Spleen (tissue), 11 donors: ENCODE measurements around the gene CCL8. TPM values are rescaled to one million over a fixed set of nuclear protein-coding genes. Genes with fewer than 3 reads are reported as not detected.

Experiments used
- DNase-seq: peaks from one replicate; pipeline ENCODE4 v3.0.0-alpha.2; 2020
- H3K27ac ChIP-seq, 8 donors: fragments of 200-600 bp; sonication (generic) in 7 of 8; 1 replicate in 4 of 8; 2 replicates in 4 of 8; pipeline versions ENCODE4 v1.5.0 to v1.8.0; 2016 to 2021; ENCODE audit warnings: inconsistent platforms in 4 of 8, mild to moderate bottlenecking in 4 of 8, moderate library complexity in 1 of 8
- H3K27me3 ChIP-seq, 7 donors: fragments of 200-600 bp; sonication (generic) in 6 of 7; replicated peaks in 1 of 7; 1 replicate in 4 of 7; 2 replicates in 3 of 7; pipeline versions ENCODE4 v1.5.0 to v1.8.0; 2016 to 2021; ENCODE audit warnings: inconsistent platforms in 3 of 7, mild to moderate bottlenecking in 1 of 7
- H3K36me3 ChIP-seq, 6 donors: fragments of 200-600 bp; sonication (generic) in 5 of 6; 1 replicate in 4 of 6; 2 replicates in 2 of 6; pipeline versions ENCODE4 v1.5.0 to v1.8.0; 2016 to 2021; ENCODE audit warnings: inconsistent platforms in 2 of 6
- H3K4me1 ChIP-seq, 6 donors: fragments of 200-600 bp; sonication (generic) in 5 of 6; 1 replicate in 3 of 6; 2 replicates in 3 of 6; pipeline versions ENCODE4 v1.5.0 to v1.8.0; 2016 to 2021; ENCODE audit warnings: inconsistent platforms in 3 of 6
- H3K4me3 ChIP-seq, 8 donors: fragments of 200-600 bp; sonication (generic) in 7 of 8; 1 replicate in 4 of 8; 2 replicates in 4 of 8; pipeline versions ENCODE4 v1.5.0 to v1.8.0; 2016 to 2021; ENCODE audit warnings: inconsistent platforms in 4 of 8, mild to moderate bottlenecking in 4 of 8, moderate library complexity in 2 of 8
- H3K9me3 ChIP-seq, 8 donors: fragments of 200-600 bp; sonication (generic) in 7 of 8; 1 replicate in 4 of 8; 2 replicates in 4 of 8; pipeline versions ENCODE4 v1.5.0 to v1.8.0; 2016 to 2021; ENCODE audit warnings: inconsistent platforms in 4 of 8
- CTCF ChIP-seq, 11 experiments: fragments of 200-600 bp in 7 of 11; fragments of 450-650 bp in 4 of 11; sonication (generic) in 4 of 11; IDR thresholded peaks in 8 of 11; conservative IDR thresholded peaks in 3 of 11; 1 replicate in 7 of 11; 2 replicates in 4 of 11; pipeline versions ENCODE4 v1.4.0 to v1.8.0; 2016 to 2021; ENCODE audit warnings: antibody characterized with exemption in 11 of 11, inconsistent platforms in 4 of 11, mild to moderate bottlenecking in 1 of 11
- POLR2A ChIP-seq, 3 donors: fragments of 450-650 bp; IDR thresholded peaks; one replicate each; pipeline ENCODE4 v1.5.1; 2017; ENCODE audit warnings: antibody characterized with exemption in 3 of 3, mild to moderate bottlenecking in 1 of 3
- POLR2AphosphoS5 ChIP-seq, 3 donors: sonication (generic); formaldehyde crosslinking; IDR thresholded peaks; one replicate each; pipeline ENCODE4 v1.5.1; 2017; ENCODE audit warnings: antibody characterized with exemption in 3 of 3
- WGBS, 5 donors: extraction: QIAGEN DNeasy Blood & Tissue Kit in 3 of 5; methylation state at CpG; one replicate each; pipeline versions ENCODE4 v1.1.5 to v1.1.7; 2013 to 2018; 5-methylcytosine and 5-hydroxymethylcytosine counted together
- intact Hi-C: fragments of 100-400 bp; cut with DNase I; formaldehyde crosslinking; loops from one replicate; pipeline ENCODE4 v1.15.0; 2023; ENCODE audit warnings: low total_unique reads
- polyA plus RNA-seq, 3 donors: library from polyadenylated mRNA; stranded (reverse); fragments of 200-250 nt; gene quantifications; one replicate each; pipeline ENCODE4 v1.2.1, GENCODE V29; 2013
- total RNA-seq, 7 donors: library from RNA; depleted of rRNA in 3 of 7; stranded (reverse); fragments of >200 nt in 3 of 7; fragmentation: NEBNext Ultra II Directional in 4 of 7; extraction: Animal tissue kit (Norgen Biotek cat#: 25700) in 4 of 7; gene quantifications; one replicate each; pipeline versions ENCODE4 v1.1.0 to v1.2.1, GENCODE V29; 2016 to 2021
- donor health status: healthy with polysubstance abuse.
- donor health status: DM: no; HTN: no; CAD: no; lungs with moderate emphysema.
- donor health status: DM: no; HTN: no; CAD: no.
- donor health status: Bipolar disorder and iron deficiency.
- donor health status: healthy.
- donor health status: DM: no; HTN: no; CAD: no.
- donor health status: DM: yes; HTN: yes; CAD: no.

CCL8 gene
- total and polyA plus RNA-seq, 10 donors: 0.33 to 0.95 (median 0.48) TPM; not detected in 5

GRCh38 chr17:34368196-34368945, 49.1 kb downstream of the CCL8 start:
- peaks cover 0 to 65% (median 24%) of the 10 kb centered on the region in 6 donors for H3K4me1 ChIP-seq
- no peaks in the 10 kb centered on the region for H3K36me3 ChIP-seq
- H3K27me3 ChIP-seq: peaks cover 0 to 60% (median 0%) of the 10 kb centered on the region in 7 donors
- 54 to 76% (median 69%) methylated on average over 9 of the region's 9 CpGs for WGBS, 5 donors
- H3K9me3 ChIP-seq: no peaks in the 10 kb centered on the region
- intact Hi-C loops: no loop called here
- no peak for DNase-seq
- TF ChIP-seq CTCF (IDR thresholded peaks at IDR 0.05 in 8 of 11, conservative IDR thresholded peaks at IDR 0.05 in 3 of 11) (no peak), POLR2A (IDR thresholded peaks at IDR 0.05) (no peak), POLR2AphosphoS5 (IDR thresholded peaks at IDR 0.05) (no peak)
- no peak overlapping the region for H3K4me3 ChIP-seq
- H3K27ac ChIP-seq: peak overlapping the region in 3 of 8 donors; percentile 26 to 36 (median 29)

- Histone ChIP-seq H3K36me3 (no peaks in the 10 kb centered on the region), H3K27ac (peak overlapping the region in 3 of 8 donors; percentile 26 to 36 (median 29)), H3K4me3 (no peak overlapping the region), H3K27me3 (peaks cover 0 to 54% (median 0%) of the 10 kb centered on the region in 7 donors), H3K9me3 (no peaks in the 10 kb centered on the region), H3K4me1 (peaks cover 0 to 65% (median 24%) of the 10 kb centered on the region in 6 donors)
- DNase-seq: no peak
- WGBS, 5 donors: 36 to 57% (median 40%) methylated on average over 4 of the region's 4 CpGs
- TF ChIP-seq POLR2A (IDR thresholded peaks at IDR 0.05): no peak
- no peak for TF ChIP-seq CTCF (IDR thresholded peaks at IDR 0.05 in 8 of 11, conservative IDR thresholded peaks at IDR 0.05 in 3 of 11)
- TF ChIP-seq POLR2AphosphoS5 (IDR thresholded peaks at IDR 0.05): no peak
- intact Hi-C loops: no loop called here
Observed at GRCh38 chr17:34368946-34369500, 49.8 kb downstream of the CCL8 start.

GRCh38 chr17:34369571-34369970, 50.3 kb downstream of the CCL8 start:
- Histone ChIP-seq H3K4me3 (no peak overlapping the region), H3K27ac (peak overlapping the region in 1 of 8 donors; percentile 29), H3K36me3 (no peaks in the 10 kb centered on the region), H3K4me1 (peaks cover 0 to 65% (median 24%) of the 10 kb centered on the region in 6 donors), H3K9me3 (no peaks in the 10 kb centered on the region), H3K27me3 (peaks cover 0 to 49% (median 0%) of the 10 kb centered on the region in 7 donors)
- no peak for TF ChIP-seq CTCF (IDR thresholded peaks at IDR 0.05 in 8 of 11, conservative IDR thresholded peaks at IDR 0.05 in 3 of 11)
- no peak for TF ChIP-seq POLR2A (IDR thresholded peaks at IDR 0.05)
- TF ChIP-seq POLR2AphosphoS5 (IDR thresholded peaks at IDR 0.05): no peak
- intact Hi-C loops: no loop called here
- WGBS, 5 donors: 97 to 100% (median 99%) methylated on average over 3 of the region's 3 CpGs
- no peak for DNase-seq

GRCh38 chr17:34370376-34370996, 51.3 kb downstream of the CCL8 start:
- no peak for TF ChIP-seq CTCF (IDR thresholded peaks at IDR 0.05 in 8 of 11, conservative IDR thresholded peaks at IDR 0.05 in 3 of 11)
- no peak for TF ChIP-seq POLR2A (IDR thresholded peaks at IDR 0.05)
- TF ChIP-seq POLR2AphosphoS5 (IDR thresholded peaks at IDR 0.05): no peak
- 87 to 96% (median 93%) methylated on average over 5 of the region's 5 CpGs for WGBS, 5 donors

More at GRCh38 chr17:34370376-34370996, 51.3 kb downstream of the CCL8 start:
- H3K27ac ChIP-seq: peak overlapping the region in 1 of 8 donors; percentile 55
- H3K36me3 ChIP-seq: no peaks in the 10 kb centered on the region
- peaks cover 0 to 44% (median 0%) of the 10 kb centered on the region in 7 donors for H3K27me3 ChIP-seq
- no peak for DNase-seq
- H3K4me3 ChIP-seq: no peak overlapping the region
- intact Hi-C loops: no loop called here
- no peaks in the 10 kb centered on the region for H3K9me3 ChIP-seq
- H3K4me1 ChIP-seq: peaks cover 0 to 57% (median 20%) of the 10 kb centered on the region in 6 donors
